Measurements from ENCODE around the gene SDC3.
"Not testable (repeated sequence)": the region's sequence is repeated elsewhere in the genome, so short reads cannot be mapped to it uniquely, and the experiment has no call there.

The SDC3 gene

GRCh38 chr1:30874176-30874575, 34.4 kb downstream of the SDC3 start:
- DNase-seq (ENCODE audit: low spot score): no peak

DNA sequence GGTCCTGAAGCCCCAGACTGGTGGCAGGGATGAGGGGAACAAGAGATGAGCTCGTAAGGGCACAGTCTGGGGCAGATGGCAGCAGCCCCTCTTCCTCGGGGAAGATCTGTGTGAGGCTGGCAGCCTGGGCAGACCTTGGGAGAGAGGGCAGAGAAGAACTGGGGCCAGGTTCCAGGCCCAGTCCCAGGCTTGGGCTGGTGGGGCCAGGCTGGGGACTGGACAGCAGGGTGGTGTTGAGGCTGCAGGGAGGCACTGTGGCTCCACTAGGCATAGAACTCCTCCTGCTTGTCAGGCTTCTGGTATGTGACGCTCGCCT, 35.7 kb downstream of the SDC3 start:
- no peak for DNase-seq (ENCODE audit: low spot score)

DNA sequence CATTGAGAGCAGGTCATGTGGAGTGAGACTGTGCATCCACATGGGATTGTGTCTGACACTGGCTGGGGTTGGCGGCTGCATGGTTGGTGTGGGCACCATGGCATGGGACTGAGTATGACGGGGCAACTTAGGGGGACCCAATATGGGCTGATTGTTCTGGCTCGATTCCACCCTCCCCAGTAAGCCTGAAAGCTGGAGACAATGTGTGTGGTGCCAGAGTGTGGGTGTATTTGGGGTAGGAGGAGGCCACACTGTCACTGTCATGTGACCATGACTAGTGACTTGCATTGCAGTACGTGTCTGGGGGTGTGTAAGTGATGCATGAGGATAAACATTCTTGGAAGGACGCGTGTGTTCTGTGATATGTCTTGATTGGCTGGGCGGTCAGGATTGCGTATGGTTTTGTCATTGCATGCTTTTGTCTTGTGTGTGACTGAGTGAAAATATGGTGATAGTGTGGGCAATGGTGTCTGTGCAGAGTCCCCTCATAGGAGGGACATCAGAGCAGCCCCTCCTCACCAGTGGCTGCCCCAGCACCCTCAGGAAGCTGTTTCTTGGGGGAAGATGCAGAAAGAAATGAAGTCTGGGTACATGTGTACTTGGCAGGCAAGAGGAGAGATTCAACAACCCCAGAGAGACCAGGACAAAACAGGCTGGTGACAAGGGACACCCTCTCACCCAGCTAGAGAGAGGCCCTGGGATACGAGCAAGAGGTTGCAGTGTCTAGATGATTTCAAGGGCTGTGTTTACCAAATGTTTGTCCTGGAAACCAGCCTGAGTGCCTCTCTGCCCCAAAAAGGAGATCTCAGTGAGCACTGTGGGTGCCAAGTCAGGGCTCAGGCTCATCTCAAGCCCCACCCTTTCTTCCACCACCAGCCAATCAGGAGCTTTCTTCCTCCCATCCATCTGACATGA, 36.3 kb downstream of the SDC3 start:
- DNase-seq (ENCODE audit: low spot score): no peak

DNA sequence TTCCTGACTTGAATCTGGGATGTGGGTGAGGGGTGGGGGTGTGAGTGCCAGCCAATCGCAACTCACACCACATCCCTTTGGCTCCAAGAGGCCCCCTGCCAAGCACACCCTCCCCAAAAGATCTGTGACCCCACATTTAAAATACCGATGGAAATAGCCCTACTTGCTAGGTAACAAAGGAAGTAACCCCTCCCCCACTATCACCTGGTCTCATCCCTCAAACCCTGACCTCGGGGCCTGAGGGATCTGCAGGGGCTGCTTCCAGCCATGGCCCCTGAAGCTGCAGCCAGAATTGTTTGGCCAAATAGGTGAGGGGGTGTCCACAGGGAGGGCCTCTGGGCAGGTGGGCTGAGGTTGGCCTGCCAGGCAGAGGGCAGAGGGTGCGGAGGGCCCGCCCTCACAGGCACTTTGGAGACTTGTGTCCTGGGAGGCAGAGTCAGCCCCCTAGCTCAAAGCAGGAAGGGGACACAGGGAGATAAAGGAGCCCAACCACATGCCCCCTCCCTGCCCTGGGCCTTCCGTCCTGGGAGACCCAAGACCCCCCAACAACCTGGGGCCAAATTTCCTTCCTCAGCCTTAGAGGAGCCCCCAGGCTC, 37.2 kb downstream of the SDC3 start:
- DNase-seq (ENCODE audit: low spot score): no peak

DNA sequence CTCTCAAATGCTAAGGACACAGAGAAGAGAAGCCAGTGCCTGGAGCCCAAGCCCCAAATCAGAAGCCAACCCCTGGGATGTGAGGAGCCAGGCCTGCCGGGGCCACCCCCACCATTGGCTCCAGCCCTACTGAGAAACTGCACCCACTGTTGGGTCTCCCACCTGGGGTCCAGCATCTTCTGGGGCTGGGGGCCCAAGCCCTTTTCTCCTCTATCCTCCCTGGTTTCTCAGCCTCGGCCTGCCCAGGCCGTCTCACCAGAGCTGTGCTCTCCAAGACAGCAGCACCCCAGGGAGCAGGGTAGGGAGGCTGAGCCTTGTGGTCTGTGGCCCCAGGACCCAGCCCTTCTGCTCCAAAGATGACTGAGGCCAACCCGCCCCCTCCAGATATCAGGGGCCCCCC, 37.9 kb downstream of the SDC3 start:
- no peak for DNase-seq (ENCODE audit: low spot score)

GRCh38 chr1:30870035-30870434, 38.5 kb downstream of the SDC3 start:
- DNase-seq (ENCODE audit: low spot score): no peak

DNA sequence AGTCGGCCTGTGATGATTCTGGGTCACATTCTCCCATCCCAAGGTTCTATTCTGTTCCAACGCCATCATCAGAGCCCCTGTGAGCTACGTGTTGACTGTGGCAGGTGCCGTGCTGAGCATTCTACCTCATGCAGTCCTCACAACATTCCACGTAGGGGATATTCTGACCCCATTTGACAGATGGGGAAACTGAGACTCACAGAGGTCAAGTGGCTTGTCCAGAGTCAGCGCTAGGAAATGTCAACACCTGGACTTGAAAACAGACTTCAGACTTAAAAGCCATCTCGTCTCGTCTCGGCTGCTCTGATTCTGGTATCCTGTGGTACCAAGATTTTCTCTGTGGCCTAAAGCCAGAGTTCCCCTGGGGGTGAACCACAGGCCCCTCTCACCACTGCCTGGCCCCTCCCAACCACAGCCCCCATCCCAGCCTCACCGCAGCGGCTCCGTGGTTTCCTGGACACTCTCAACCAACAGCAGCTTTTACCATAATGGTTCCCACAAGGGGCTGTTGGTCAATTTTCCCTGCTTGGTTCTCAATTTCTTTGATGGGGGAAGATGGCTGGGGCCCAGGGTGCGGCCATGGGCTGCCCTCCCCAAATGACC, 39.6 kb downstream of the SDC3 start:
- DNase-seq (ENCODE audit: low spot score): no peak

DNA sequence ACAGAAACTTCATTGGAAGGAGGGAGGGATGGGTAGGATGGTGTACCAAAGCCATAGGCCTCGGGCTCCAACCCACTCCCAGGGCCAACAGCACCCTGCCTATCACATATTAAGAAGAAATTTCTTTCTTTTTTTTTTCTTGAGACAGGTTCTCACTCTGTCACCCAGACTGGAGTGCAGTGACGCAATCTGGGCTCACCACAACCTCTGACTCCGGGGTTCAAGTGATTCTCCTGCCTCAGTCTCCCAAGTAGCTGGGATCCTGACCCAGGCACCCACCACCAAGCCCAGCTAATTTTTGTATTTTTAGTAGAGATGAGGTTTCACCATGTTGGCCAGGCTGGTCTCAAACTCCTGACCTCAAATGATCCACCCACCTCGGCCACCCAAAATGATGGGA, 40.5 kb downstream of the SDC3 start:
- DNase-seq (ENCODE audit: low spot score): not testable (repeated sequence)

DNA sequence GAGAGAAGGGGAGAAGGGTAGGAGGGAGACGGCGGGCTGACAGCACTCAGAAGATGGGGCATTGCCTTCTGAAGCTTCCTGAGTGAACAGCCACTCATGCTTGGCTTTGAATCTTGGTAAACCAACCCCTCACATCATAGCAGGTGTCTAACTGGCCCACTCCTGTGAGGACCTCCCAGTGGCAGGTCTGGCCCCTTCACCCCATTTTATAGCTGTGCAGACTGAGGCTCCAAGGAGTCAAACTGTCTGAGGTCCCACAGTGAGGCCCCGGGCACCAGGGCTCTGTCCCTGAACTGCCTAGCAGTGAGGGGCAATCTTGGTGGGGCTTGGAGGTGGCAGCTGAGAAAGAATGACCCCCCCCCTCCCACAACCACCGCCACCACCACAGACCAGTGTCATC, 41.0 kb downstream of the SDC3 start:
- DNase-seq (ENCODE audit: low spot score): no peak

- no peak for DNase-seq (ENCODE audit: low spot score)
Measured at GRCh38 chr1:30866594-30866993, 42.0 kb downstream of the SDC3 start.

GRCh38 chr1:30864681-30865080, 43.9 kb downstream of the SDC3 start:
- no peak for DNase-seq (ENCODE audit: low spot score)

- DNase-seq (ENCODE audit: low spot score): no peak
Measured at GRCh38 chr1:30863858-30864604, 44.5 kb downstream of the SDC3 start.

GRCh38 chr1:30860320-30860652, 48.3 kb downstream of the SDC3 start:
- no peak for DNase-seq (ENCODE audit: low spot score)

- DNase-seq (ENCODE audit: low spot score): no peak
Measured at GRCh38 chr1:30857964-30858363, 50.6 kb downstream of the SDC3 start.

DNA sequence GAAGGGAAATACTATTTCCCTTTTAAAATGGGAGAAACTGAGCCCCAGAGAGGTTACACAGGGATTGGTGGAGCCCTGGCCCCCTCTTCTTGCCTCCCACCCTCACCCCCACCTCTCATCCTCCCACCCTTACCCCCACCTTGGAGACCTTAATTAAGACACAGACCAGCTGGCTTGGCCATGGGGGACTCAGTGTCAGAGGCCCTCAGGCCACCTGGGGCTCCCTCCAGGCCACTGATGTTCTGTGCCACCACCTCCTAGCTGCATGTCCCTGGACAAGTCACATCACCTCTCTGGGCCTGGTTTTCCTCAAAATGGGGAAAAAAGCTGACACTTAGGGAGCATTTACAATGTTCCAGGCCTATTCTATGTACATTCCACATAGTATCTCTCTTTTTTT, 51.5 kb downstream of the SDC3 start:
- no peak for DNase-seq (ENCODE audit: low spot score)

- no peak for DNase-seq (ENCODE audit: low spot score)
Measured at GRCh38 chr1:30856260-30856790, 52.2 kb downstream of the SDC3 start.

DNA sequence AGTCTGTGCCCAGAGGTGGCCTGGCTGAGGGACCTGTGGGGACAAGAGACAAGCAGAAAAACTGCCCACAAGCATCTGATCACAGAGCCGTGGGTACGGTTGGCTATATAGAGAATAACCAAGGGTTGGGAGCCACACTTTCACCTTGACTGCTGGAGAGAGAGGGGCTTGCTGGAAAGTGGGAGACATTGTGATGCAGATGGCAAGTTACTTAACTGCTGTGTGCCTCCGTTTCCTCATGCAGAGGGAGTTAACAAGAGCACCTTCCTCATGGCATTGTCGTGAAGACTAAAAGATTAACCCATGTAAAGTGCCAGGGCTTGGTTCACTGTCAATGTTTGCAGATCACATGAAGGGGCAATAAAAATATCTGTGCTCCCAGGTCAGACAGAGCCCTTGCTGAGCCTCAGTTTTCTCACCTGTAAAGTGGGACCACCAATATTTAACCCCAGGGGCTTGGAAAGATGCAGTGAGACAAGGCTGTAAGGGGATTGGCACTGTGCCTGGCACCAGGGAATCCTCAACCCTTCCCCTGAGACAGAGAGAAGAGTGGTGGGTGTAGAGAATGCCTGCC, 52.8 kb downstream of the SDC3 start:
- no peak for DNase-seq (ENCODE audit: low spot score)

DNA sequence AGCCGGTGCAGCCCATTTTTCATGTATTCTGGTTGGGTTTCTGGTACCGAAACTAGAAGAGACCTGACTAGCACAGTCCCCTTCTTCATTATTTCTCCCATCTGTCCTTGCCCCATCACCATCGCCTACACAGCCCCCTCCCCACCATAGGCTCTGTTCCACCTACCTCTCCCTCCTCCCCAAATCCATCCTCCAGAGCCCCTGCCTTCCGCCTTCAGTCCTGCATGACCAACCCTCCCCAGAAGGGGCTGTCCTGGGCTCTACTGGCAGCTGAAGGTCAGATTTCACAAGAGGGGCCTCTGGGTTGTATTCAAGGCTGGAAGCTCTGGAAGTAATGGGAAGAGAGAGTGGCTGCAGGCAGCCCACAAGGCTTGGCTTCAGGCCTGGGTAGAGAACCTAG, 55.2 kb downstream of the SDC3 start:
- no peak for DNase-seq (ENCODE audit: low spot score)

GRCh38 chr1:30852026-30852425, 56.5 kb downstream of the SDC3 start:
- no peak for DNase-seq (ENCODE audit: low spot score)

GRCh38 chr1:30851286-30851685, 57.3 kb downstream of the SDC3 start:
- DNase-seq (ENCODE audit: low spot score): no peak

DNA sequence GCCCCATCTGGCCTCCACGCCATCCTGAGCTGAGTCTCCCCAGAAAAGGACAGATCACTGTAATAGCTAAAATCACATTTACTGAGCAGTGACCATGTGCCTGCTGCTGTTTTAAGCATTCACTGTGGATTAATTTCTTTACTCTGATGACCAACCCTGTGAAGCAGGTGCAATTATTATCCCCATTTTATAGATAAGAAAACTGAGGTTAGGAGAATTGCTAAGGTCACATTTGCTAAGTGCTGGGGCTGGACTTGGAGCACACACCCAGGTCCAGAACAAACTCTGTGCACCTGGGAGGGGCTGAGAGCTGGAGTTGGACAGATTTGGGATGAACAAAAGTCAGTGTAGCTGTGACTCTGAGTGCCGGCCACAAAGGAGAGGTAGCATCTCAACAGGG, 58.0 kb downstream of the SDC3 start:
- DNase-seq (ENCODE audit: low spot score): no peak

DNA sequence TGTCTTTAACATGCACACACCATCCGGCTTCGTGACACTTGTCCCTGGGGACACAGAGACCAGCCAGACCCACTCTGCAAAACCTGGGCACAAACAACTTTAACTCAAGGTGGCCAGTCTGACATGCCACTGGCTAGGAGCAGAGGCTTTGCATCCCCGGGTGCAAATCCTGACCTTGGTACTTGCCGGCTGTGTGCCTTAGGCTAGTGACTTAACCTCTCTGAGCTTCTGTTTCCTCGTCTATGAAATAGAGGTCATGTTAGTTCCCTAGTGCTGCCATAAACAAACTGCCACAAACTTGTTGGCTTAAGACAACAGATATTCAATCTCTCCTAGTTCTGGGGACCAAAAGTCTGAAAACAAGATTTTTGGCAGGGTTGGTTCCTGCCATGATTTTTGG, 60.4 kb downstream of the SDC3 start:
- no peak for DNase-seq (ENCODE audit: low spot score)
